HEK293 (cell line): ENCODE measurements around the gene SPRR2G.
"Not testable (repeated sequence)": the region's sequence is repeated elsewhere in the genome, so short reads cannot be mapped to it uniquely, and the experiment has no call there.

Experiments
- CTCF ChIA-PET: fragments of 350-600 bp; formaldehyde crosslinking; extraction: SDS; loops from one replicate; lab custom pipeline; 2021; ENCODE audit warnings: antibody characterized with exemption; lab: Yijun Ruan, JAX
- POLR2A ChIA-PET: fragments of 300-600 bp; formaldehyde crosslinking; extraction: SDS; loops from one replicate; lab custom pipeline; 2020; ENCODE audit warnings: antibody characterized with exemption, inconsistent platforms; lab: Yijun Ruan, JAX
- H3K27ac ChIP-seq: fragments of 200-500 bp; sonication (Bioruptor generic); 2 replicates; pipeline ENCODE4 v1.5.1; 2014; ENCODE audit warnings: low read depth, low read length, control low read depth, inconsistent platforms; ENCODE audit errors: extremely low read depth
- H3K36me3 ChIP-seq, 2 experiments: fragments of 200-500 bp in 1 of 2; sonication (Bioruptor generic) in 1 of 2; 1 replicate in 1 of 2; 2 replicates in 1 of 2; pipeline ENCODE4 v1.5.1; 2014 to 2017; ENCODE audit warnings: inconsistent platforms in 2 of 2, low read length in 2 of 2; ENCODE audit not compliant: control insufficient read depth in 2 of 2, insufficient read depth in 1 of 2
- H3K4me1 ChIP-seq: fragments of 200-500 bp; sonication (Bioruptor generic); 2 replicates; pipeline ENCODE4 v1.5.1; 2014; ENCODE audit warnings: mild to moderate bottlenecking, low read length, inconsistent platforms; ENCODE audit not compliant: control insufficient read depth, insufficient read depth
- H3K4me3 ChIP-seq: 2 replicates; pipeline ENCODE4 v1.5.1; 2011; ENCODE audit warnings: low read depth, mild to moderate bottlenecking, control low read depth, low read length, moderate library complexity
- H3K9me3 ChIP-seq: fragments of 200-500 bp; sonication (Bioruptor generic); 2 replicates; pipeline ENCODE4 v1.5.1; 2014; ENCODE audit warnings: low read depth, low read length, inconsistent platforms; ENCODE audit not compliant: control insufficient read depth, insufficient read depth
- GLI2 ChIP-seq: fragments of 450-650 bp; formaldehyde crosslinking; IDR thresholded peaks from 2 replicates; pipeline ENCODE4; 2017; ENCODE audit warnings: missing biosample characterization, missing genetic modification characterization, low read depth, borderline replicate concordance
- MEIS1 ChIP-seq: sonication (generic); formaldehyde crosslinking; IDR thresholded peaks from 2 replicates; pipeline ENCODE4 v1.8.1; 2022; ENCODE audit warnings: missing genetic modification reagents, mild to moderate bottlenecking, borderline replicate concordance
- SCRT1 ChIP-seq: fragments of 450-650 bp; formaldehyde crosslinking; IDR thresholded peaks from 2 replicates; pipeline ENCODE4 v1.5.1; 2016; ENCODE audit warnings: missing biosample characterization, missing genetic modification characterization, borderline replicate concordance
- SETDB1 ChIP-seq: IDR thresholded peaks from one replicate; pipeline ENCODE4 v1.6.1; 2017; ENCODE audit warnings: mild to moderate bottlenecking, low read length, moderate library complexity, mixed read lengths; ENCODE audit not compliant: insufficient read length
- YY1 ChIP-seq: fragments of 450-650 bp; formaldehyde crosslinking; IDR thresholded peaks from 2 replicates; pipeline ENCODE4 v1.5.1; 2018; ENCODE audit warnings: missing biosample characterization, missing genetic modification characterization
- ZBTB7A ChIP-seq: fragments of 450-650 bp; formaldehyde crosslinking; IDR thresholded peaks from 2 replicates; pipeline ENCODE4 v1.5.1; 2016; ENCODE audit warnings: low read depth, missing biosample characterization, missing genetic modification characterization
- ZEB2 ChIP-seq: fragments of 450-650 bp; formaldehyde crosslinking; IDR thresholded peaks from 2 replicates; pipeline ENCODE4 v1.5.1; 2016; ENCODE audit warnings: missing biosample characterization, missing genetic modification characterization
- ZNF521 ChIP-seq: fragments of 450-650 bp; formaldehyde crosslinking; IDR thresholded peaks from 2 replicates; pipeline ENCODE4 v1.5.1; 2017; ENCODE audit warnings: missing biosample characterization, mild to moderate bottlenecking, missing genetic modification characterization
- ZNF654 ChIP-seq: fragments of 450-650 bp; formaldehyde crosslinking; IDR thresholded peaks from 2 replicates; pipeline ENCODE4 v1.5.1; 2016; ENCODE audit warnings: low read depth, missing biosample characterization, missing genetic modification characterization
- ZSCAN18 ChIP-seq: fragments of 450-650 bp; formaldehyde crosslinking; IDR thresholded peaks from 2 replicates; pipeline ENCODE4 v1.5.1; 2016; ENCODE audit warnings: missing biosample characterization, missing genetic modification characterization
- TF ChIP-seq, protein P1 (sequence below): fragments of 450-650 bp; formaldehyde crosslinking; IDR thresholded peaks from 2 replicates; pipeline ENCODE4 v1.5.1; 2016; ENCODE audit warnings: missing biosample characterization, missing genetic modification characterization, borderline replicate concordance
- TF ChIP-seq, protein P2 (sequence below): fragments of 450-650 bp; formaldehyde crosslinking; conservative IDR thresholded peaks from 2 replicates; pipeline ENCODE4 v1.5.1; 2016; ENCODE audit warnings: low read depth, missing biosample characterization, missing genetic modification characterization

The SPRR2G gene

GRCh38 chr1:153194331-153195050 is 43.8 kb upstream of the SPRR2G start (continued):
- TF ChIP-seq ZNF521 (tag by site-specific recombination) (no peak), SETDB1 (no peak), ZSCAN18 (no peak), ZBTB7A (no peak)
- TF ChIP-seq, protein P1, sequence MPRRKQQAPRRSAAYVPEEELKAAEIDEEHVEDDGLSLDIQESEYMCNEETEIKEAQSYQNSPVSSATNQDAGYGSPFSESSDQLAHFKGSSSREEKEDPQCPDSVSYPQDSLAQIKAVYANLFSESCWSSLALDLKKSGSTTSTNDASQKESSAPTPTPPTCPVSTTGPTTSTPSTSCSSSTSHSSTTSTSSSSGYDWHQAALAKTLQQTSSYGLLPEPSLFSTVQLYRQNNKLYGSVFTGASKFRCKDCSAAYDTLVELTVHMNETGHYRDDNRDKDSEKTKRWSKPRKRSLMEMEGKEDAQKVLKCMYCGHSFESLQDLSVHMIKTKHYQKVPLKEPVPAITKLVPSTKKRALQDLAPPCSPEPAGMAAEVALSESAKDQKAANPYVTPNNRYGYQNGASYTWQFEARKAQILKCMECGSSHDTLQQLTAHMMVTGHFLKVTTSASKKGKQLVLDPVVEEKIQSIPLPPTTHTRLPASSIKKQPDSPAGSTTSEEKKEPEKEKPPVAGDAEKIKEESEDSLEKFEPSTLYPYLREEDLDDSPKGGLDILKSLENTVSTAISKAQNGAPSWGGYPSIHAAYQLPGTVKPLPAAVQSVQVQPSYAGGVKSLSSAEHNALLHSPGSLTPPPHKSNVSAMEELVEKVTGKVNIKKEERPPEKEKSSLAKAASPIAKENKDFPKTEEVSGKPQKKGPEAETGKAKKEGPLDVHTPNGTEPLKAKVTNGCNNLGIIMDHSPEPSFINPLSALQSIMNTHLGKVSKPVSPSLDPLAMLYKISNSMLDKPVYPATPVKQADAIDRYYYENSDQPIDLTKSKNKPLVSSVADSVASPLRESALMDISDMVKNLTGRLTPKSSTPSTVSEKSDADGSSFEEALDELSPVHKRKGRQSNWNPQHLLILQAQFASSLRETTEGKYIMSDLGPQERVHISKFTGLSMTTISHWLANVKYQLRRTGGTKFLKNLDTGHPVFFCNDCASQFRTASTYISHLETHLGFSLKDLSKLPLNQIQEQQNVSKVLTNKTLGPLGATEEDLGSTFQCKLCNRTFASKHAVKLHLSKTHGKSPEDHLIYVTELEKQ (tag by site-specific recombination) = no peak
- TF ChIP-seq, protein P2, sequence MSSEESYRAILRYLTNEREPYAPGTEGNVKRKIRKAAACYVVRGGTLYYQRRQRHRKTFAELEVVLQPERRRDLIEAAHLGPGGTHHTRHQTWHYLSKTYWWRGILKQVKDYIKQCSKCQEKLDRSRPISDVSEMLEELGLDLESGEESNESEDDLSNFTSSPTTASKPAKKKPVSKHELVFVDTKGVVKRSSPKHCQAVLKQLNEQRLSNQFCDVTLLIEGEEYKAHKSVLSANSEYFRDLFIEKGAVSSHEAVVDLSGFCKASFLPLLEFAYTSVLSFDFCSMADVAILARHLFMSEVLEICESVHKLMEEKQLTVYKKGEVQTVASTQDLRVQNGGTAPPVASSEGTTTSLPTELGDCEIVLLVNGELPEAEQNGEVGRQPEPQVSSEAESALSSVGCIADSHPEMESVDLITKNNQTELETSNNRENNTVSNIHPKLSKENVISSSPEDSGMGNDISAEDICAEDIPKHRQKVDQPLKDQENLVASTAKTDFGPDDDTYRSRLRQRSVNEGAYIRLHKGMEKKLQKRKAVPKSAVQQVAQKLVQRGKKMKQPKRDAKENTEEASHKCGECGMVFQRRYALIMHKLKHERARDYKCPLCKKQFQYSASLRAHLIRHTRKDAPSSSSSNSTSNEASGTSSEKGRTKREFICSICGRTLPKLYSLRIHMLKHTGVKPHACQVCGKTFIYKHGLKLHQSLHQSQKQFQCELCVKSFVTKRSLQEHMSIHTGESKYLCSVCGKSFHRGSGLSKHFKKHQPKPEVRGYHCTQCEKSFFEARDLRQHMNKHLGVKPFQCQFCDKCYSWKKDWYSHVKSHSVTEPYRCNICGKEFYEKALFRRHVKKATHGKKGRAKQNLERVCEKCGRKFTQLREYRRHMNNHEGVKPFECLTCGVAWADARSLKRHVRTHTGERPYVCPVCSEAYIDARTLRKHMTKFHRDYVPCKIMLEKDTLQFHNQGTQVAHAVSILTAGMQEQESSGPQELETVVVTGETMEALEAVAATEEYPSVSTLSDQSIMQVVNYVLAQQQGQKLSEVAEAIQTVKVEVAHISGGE (tag by site-specific recombination) = no peak
- TF ChIP-seq, all 188 proteins: peak for 0

DNA sequence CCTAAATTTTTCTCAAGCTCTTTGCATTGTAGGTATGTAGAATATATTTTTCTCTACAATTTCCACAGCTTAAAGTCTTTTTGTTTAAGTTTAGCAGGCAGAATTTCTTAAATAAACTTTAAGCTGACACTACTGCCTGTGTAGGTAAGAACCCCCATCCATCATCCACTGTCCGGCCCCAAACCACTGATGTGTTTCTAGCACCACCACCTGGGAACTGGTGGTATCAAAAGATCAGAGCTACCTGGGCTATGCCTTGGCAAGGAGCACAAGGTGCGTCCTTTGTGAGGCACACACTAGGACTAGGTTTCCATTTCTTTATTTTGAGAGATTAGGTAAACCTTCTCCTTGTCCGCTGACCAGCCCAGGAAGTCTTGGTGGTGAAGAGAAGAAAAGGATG is 42.0 kb upstream of the SPRR2G start:
- ChIA-PET CTCF (interaction anchor here (0.5 to 3.6 kb wide), 55 partner anchors 9 to 1278 kb away, joined by 3 to 71 read pairs (median 4); partner anchors contain the start of genes PRR9, SMCP, SPRR1B and SPRR2A), POLR2A (no interaction called here)
- Histone ChIP-seq H3K4me3 (no peak overlapping the region), H3K27ac (no peak overlapping the region), H3K36me3 (no peaks in the 10 kb centered on the region), H3K4me1 (no peaks in the 10 kb centered on the region), H3K9me3 (no peaks in the 10 kb centered on the region)
- no peak for TF ChIP-seq YY1 (tag by site-specific recombination)
- 0 out of 2 replicates have a peak, but pooled peaks have one; percentile 58 for TF ChIP-seq MEIS1 (CRISPR knock-in tag)
- TF ChIP-seq GLI2 (tag by site-specific recombination) = no peak
- TF ChIP-seq SCRT1 (tag by site-specific recombination) = no peak
- TF ChIP-seq ZNF654 = peak; percentile 44

DNA sequence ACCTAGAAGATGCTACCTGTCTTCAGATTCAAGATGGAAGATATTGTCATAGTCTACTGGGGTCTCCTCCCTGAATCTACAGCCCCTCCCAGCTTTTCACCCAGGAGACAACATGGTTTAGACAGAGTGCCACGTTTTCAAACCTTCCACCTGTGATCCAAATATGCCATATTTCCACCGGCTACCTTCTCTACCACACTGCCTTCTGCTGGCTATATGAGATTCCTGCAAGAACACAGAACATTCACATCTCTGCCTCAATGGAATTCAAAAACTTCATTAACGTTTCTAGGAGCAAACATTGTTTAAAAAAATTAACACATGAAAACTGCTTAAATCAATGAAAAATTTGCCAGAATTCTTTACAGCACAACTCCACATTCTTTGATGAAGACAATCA is 39.7 kb upstream of the SPRR2G start:
- TF ChIP-seq ZEB2 (tag by site-specific recombination) (no peak), ZNF654 (peak; percentile 10; the same call in 1 of the 2 replicates)
- TF ChIP-seq, all 188 proteins: peak for 1
- Histone ChIP-seq H3K9me3 (no peaks in the 10 kb centered on the region), H3K4me3 (no peak overlapping the region), H3K4me1 (no peaks in the 10 kb centered on the region), H3K36me3 (no peaks in the 10 kb centered on the region), H3K27ac (no peak overlapping the region)
- CTCF ChIA-PET = interaction anchor here (0.6 to 3.6 kb wide), 10 partner anchors 36 to 620 kb away, joined by 3 to 29 read pairs (median 4); partner anchors contain the start of gene SMCP
- POLR2A ChIA-PET = no interaction called here

DNA sequence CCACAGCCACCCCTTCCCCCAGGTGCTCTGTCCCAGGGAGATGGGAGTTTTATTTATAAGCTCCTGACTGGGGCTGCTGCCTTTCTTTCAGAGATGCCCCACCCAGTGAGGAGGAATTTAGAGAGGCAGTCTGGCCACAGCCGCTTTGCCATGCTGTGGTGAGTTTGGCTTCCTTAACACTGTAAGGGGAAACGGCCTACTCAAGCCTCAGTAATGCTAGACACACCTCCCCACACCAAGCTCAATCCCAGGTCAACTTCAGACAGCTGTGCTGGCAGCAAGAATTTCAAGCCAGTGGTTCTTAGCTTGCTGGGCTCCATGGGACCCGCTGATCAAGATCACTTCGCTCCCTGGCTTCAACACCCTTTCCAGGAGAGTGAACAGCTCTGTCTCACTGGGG is 37.6 kb upstream of the SPRR2G start:
- H3K4me1 ChIP-seq, H3K4me3 ChIP-seq, H3K36me3 ChIP-seq, H3K9me3 ChIP-seq, POLR2A ChIA-PET, H3K27ac ChIP-seq: not testable (repeated sequence)
- CTCF ChIA-PET = interaction anchor here (1.2 to 1.8 kb wide), 2 partner anchors 40 to 534 kb away, joined by 4 to 6 read pairs; no protein-coding TSS in a partner anchor
